Ishikawa (cell line): ENCODE data around the gene C12orf43.

Source experiments
- CEBPB ChIP-seq: IDR thresholded peaks from 2 replicates; pipeline ENCODE4 v1.6.1; 2012
- EP300 ChIP-seq: IDR thresholded peaks from 2 replicates; pipeline ENCODE4 v1.6.1; 2012; ENCODE audit warnings: borderline replicate concordance
- FOXM1 ChIP-seq: IDR thresholded peaks from 2 replicates; pipeline ENCODE4 v1.6.1; 2012; ENCODE audit warnings: low read depth, borderline replicate concordance
- MAX ChIP-seq: IDR thresholded peaks from 2 replicates; pipeline ENCODE4 v1.6.1; 2012
- NFIC ChIP-seq: IDR thresholded peaks from 2 replicates; pipeline ENCODE4 v1.6.1; 2012
- RAD21 ChIP-seq: IDR thresholded peaks from 2 replicates; pipeline ENCODE4 v1.6.1; 2012; ENCODE audit warnings: low read depth
- TAF1 ChIP-seq: IDR thresholded peaks from 2 replicates; pipeline ENCODE4 v1.6.1; 2012; ENCODE audit warnings: low read depth, mild to moderate bottlenecking
- TCF12 ChIP-seq: IDR thresholded peaks from 2 replicates; pipeline ENCODE4 v1.6.1; 2012; ENCODE audit warnings: low read depth
- TF ChIP-seq, protein P1 (sequence below): IDR thresholded peaks from 2 replicates; pipeline ENCODE4 v1.6.1; 2012; ENCODE audit warnings: low read depth, mild to moderate bottlenecking

GRCh38 chr12:121048442-121048841 lies 32.2 kb upstream of the C12orf43 start:
- no peak for TF ChIP-seq RAD21
- TF ChIP-seq EP300, result no peak
- no peak for TF ChIP-seq TCF12
- no peak for TF ChIP-seq NFIC
- TF ChIP-seq, protein P1, sequence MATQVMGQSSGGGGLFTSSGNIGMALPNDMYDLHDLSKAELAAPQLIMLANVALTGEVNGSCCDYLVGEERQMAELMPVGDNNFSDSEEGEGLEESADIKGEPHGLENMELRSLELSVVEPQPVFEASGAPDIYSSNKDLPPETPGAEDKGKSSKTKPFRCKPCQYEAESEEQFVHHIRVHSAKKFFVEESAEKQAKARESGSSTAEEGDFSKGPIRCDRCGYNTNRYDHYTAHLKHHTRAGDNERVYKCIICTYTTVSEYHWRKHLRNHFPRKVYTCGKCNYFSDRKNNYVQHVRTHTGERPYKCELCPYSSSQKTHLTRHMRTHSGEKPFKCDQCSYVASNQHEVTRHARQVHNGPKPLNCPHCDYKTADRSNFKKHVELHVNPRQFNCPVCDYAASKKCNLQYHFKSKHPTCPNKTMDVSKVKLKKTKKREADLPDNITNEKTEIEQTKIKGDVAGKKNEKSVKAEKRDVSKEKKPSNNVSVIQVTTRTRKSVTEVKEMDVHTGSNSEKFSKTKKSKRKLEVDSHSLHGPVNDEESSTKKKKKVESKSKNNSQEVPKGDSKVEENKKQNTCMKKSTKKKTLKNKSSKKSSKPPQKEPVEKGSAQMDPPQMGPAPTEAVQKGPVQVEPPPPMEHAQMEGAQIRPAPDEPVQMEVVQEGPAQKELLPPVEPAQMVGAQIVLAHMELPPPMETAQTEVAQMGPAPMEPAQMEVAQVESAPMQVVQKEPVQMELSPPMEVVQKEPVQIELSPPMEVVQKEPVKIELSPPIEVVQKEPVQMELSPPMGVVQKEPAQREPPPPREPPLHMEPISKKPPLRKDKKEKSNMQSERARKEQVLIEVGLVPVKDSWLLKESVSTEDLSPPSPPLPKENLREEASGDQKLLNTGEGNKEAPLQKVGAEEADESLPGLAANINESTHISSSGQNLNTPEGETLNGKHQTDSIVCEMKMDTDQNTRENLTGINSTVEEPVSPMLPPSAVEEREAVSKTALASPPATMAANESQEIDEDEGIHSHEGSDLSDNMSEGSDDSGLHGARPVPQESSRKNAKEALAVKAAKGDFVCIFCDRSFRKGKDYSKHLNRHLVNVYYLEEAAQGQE, result no peak
- no peak for TF ChIP-seq FOXM1
- TF ChIP-seq TAF1, result no peak
- no peak for TF ChIP-seq CEBPB
- TF ChIP-seq MAX, result no peak
